Right lobe of liver (tissue), 4 donors: ENCODE measurements around the gene GALNT11.

ENCODE experiments used
- CTCF ChIP-seq, 4 donors: fragments of 200-600 bp in 3 of 4; fragments of 450-650 bp in 1 of 4; IDR thresholded peaks; one replicate each; pipeline versions ENCODE4 v1.5.1 to v1.8.0; 2016 to 2022; ENCODE audit warnings: antibody characterized with exemption in 4 of 4, mild to moderate bottlenecking in 2 of 4
- POLR2A ChIP-seq: fragments of 450-650 bp; IDR thresholded peaks from one replicate; pipeline ENCODE4 v1.6.1; 2017; ENCODE audit warnings: antibody characterized with exemption, mild to moderate bottlenecking
- donor health status: DM: no; HTN: no; CAD: no.
- donor health status: DM: no; HTN: no; CAD: no.
- donor health status: DM: no; HTN: yes; CAD: no.

GRCh38 chr7:152149363-152149762 lies 123.9 kb downstream of the GALNT11 start:
- no peak for TF ChIP-seq CTCF (IDR thresholded peaks at IDR 0.05)
- no peak for TF ChIP-seq POLR2A
